ENCODE measurements around the gene KLHL5.
"Not testable (repeated sequence)": the region's sequence is repeated elsewhere in the genome, so short reads cannot be mapped to it uniquely, and the experiment has no call there.

Gene KLHL5

GRCh38 chr4:39025552-39026085, 36.4 kb upstream of the KLHL5 start:
- TF ChIP-seq, protein P1, sequence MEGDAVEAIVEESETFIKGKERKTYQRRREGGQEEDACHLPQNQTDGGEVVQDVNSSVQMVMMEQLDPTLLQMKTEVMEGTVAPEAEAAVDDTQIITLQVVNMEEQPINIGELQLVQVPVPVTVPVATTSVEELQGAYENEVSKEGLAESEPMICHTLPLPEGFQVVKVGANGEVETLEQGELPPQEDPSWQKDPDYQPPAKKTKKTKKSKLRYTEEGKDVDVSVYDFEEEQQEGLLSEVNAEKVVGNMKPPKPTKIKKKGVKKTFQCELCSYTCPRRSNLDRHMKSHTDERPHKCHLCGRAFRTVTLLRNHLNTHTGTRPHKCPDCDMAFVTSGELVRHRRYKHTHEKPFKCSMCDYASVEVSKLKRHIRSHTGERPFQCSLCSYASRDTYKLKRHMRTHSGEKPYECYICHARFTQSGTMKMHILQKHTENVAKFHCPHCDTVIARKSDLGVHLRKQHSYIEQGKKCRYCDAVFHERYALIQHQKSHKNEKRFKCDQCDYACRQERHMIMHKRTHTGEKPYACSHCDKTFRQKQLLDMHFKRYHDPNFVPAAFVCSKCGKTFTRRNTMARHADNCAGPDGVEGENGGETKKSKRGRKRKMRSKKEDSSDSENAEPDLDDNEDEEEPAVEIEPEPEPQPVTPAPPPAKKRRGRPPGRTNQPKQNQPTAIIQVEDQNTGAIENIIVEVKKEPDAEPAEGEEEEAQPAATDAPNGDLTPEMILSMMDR (IDR thresholded peaks at IDR 0.05; ENCODE audit: low read length, missing control alignments) = no peak
- peak overlapping the region; percentile 8 for H3K4me3 ChIP-seq (replicated peaks; ENCODE audit: low read depth, low read length)
- peak; percentile 89 for DNase-seq (ENCODE audit: low read depth)

DNA sequence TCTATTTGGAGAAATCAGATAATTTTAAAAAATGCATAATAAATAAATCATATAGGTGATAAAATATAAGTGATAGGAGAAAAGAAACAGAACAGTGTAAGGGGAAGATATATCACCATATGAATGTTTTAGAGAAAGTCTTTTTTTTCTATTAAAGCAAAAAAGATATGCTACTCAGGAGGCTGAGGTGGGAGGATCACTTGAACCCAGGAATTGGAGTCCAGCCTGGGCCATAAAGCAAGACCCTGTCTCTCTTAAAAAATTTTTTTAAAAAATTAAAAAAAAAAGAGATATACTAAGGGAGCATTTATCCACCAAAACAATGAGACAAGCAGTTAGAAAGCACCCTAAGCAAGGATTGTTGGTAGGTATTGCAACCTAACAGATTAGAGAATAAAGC, 35.9 kb upstream of the KLHL5 start:
- no peak for DNase-seq (ENCODE audit: low read depth)
- TF ChIP-seq, protein P1 (IDR thresholded peaks at IDR 0.05; ENCODE audit: low read length, missing control alignments) = no peak
- peak overlapping the region; percentile 2 for H3K4me3 ChIP-seq (replicated peaks; ENCODE audit: low read depth, low read length)

- TF ChIP-seq, protein P1 (IDR thresholded peaks at IDR 0.05; ENCODE audit: low read length, missing control alignments) = peak; percentile 1
- DNase-seq (ENCODE audit: low read depth) = no peak
- peak overlapping the region; percentile 28 for H3K4me3 ChIP-seq (replicated peaks; ENCODE audit: low read depth, low read length)
Observed at GRCh38 chr4:39029752-39030694, 32.0 kb upstream of the KLHL5 start.

DNA sequence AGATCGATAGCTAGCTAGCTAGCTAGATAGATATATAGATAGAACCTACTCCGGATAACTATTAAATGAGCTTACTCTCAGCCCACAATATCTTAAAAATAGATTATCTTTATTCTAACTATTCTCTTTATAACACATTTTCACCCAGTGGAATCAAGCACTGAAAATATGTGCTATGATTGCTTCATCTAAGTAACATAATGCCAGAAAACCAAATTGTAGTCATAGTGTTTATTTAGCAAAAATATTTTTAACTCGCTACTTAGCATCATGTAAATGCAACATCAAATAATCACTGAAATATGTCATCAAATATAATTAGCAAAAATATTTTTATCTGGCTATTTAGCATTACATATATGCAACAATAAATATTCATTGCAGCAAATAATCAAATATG, 31.3 kb upstream of the KLHL5 start:
- TF ChIP-seq, protein P1 (IDR thresholded peaks at IDR 0.05; ENCODE audit: low read length, missing control alignments) = no peak
- H3K4me3 ChIP-seq (replicated peaks; ENCODE audit: low read depth, low read length) = peak overlapping the region; percentile 28
- peak; percentile 44 for DNase-seq (ENCODE audit: low read depth)

DNA sequence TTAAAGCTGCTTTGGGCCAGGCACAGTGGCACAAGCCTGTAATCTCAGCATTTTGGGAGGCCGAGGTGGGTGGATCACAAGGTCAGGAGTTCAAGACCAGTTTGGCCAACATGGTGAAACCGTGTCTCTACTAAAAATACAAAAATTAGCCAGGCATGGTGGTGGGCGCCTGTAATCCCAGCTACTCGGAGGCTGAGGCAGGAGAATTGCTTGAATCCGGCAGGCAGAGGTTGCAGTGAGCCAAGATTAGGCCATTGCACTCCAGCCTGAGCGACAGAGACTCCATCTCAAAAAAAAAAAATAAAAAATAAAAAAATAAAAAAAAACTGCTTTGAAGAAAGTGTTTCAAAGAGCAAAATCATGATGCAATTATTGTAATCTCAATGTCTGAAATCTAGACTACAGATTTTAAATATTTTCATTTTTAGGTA, 30.4 kb upstream of the KLHL5 start:
- peak overlapping the region; percentile 28 for H3K4me3 ChIP-seq (replicated peaks; ENCODE audit: low read depth, low read length)

GRCh38 chr4:39032218-39033085, 29.6 kb upstream of the KLHL5 start, which contains the start of gene TMEM156:
Gene TMEM156, minus strand, starts transcription at chr4:39032409. Its CDS starts 96 bp downstream, at chr4:39032313.
- TF ChIP-seq, protein P1 (IDR thresholded peaks at IDR 0.05; ENCODE audit: low read length, missing control alignments) = no peak
- H3K4me3 ChIP-seq (replicated peaks; ENCODE audit: low read depth, low read length) = peak within 1 kb of the TSS; percentile 28
- DNase-seq (ENCODE audit: low read depth) = peak; percentile 64

More for the DNA sequence above, 30.4 kb upstream of the KLHL5 start:
- DNase-seq (ENCODE audit: low read depth) = not testable (repeated sequence)

DNA sequence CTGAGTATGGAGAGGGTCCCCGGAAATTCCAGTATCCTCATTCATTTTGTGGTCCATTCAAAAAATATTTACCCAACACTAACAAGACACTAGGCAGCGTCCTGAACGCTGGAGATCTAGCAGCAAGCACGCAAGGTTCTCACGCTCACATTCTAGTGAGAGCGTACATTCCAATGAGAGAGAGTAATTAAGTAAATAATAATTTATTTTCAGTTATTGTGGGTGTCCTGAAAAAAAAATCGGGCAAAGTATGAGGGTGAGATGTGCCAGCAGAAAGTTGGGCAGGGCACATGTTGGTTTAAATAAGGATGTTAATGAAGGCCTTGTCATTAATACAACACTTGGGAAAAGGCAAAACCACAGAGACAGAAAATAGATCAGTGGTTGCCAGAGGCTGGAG, 25.9 kb upstream of the KLHL5 start:
- no peak overlapping the region for H3K4me3 ChIP-seq (replicated peaks; ENCODE audit: low read depth, low read length)
- DNase-seq (ENCODE audit: low read depth) = peak; percentile 65
- TF ChIP-seq, protein P1 (IDR thresholded peaks at IDR 0.05; ENCODE audit: low read length, missing control alignments) = no peak

Measured in fibroblast of pulmonary artery (primary cell).